GM19035 (cell line): ENCODE measurements around the gene MOGAT3.

Experiments
- ATAC-seq: cut with Tn5 transposase; IDR thresholded peaks from one replicate; pipeline ENCODE4 v1.9.1; 2021; ENCODE audit not compliant: unreplicated experiment

Gene MOGAT3

GRCh38 chr7:101162551-101163278, 38.1 kb downstream of the MOGAT3 start:
- ATAC-seq, result no peak

- ATAC-seq, result no peak
Measured at GRCh38 chr7:101161692-101162471, 39.0 kb downstream of the MOGAT3 start.

GRCh38 chr7:101160910-101161309, 39.9 kb downstream of the MOGAT3 start:
- no peak for ATAC-seq

GRCh38 chr7:101159696-101160674, 40.9 kb downstream of the MOGAT3 start:
- ATAC-seq, result no peak

GRCh38 chr7:101156866-101157589, 43.8 kb downstream of the MOGAT3 start:
- no peak for ATAC-seq

- no peak for ATAC-seq
Measured at GRCh38 chr7:101156277-101156676, 44.6 kb downstream of the MOGAT3 start.

GRCh38 chr7:101155303-101155702, 45.5 kb downstream of the MOGAT3 start:
- no peak for ATAC-seq

GRCh38 chr7:101154693-101155102, 46.1 kb downstream of the MOGAT3 start:
- ATAC-seq, result peak; percentile 28

- peak; percentile 76 for ATAC-seq
Measured at GRCh38 chr7:101153969-101154692, 46.7 kb downstream of the MOGAT3 start, which contains the start of gene AP1S1. TSS of gene AP1S1 (plus strand) at chr7:101154476. CDS start at chr7:101154515, 39 bp downstream.

- ATAC-seq, result no peak
Measured at GRCh38 chr7:101151908-101152651, 48.8 kb downstream of the MOGAT3 start.
